Heart left ventricle (tissue), 13 donors: ENCODE data around the gene SLC17A5.

Experiments
- CTCF ChIP-seq, 12 donors: fragments of 200-600 bp; sonication (generic) in 4 of 12; IDR thresholded peaks; one replicate each; pipeline versions ENCODE4 v1.5.0 to v1.8.0; 2018 to 2022; ENCODE audit warnings: antibody characterized with exemption in 12 of 12, mild to moderate bottlenecking in 5 of 12
- POLR2A ChIP-seq, 2 donors: fragments of 450-650 bp; IDR thresholded peaks; one replicate each; pipeline ENCODE4 v1.6.1; 2017; ENCODE audit warnings: antibody characterized with exemption in 2 of 2, mild to moderate bottlenecking in 2 of 2, moderate library complexity in 2 of 2
- donor health status: ischemic (EF 13 %, LVEDD 7.1; RV severe dilation, severe dysfunction).
- donor health status: DM: no; HTN: yes; CAD: no.
- donor health status: DM: no; HTN: no; CAD: no.
- donor health status: ischemic (EF 25% LVEDD 6.9; RV normal size, moderate dysfunction).
- donor health status: ischemic (EF 25% LVEDD 5.7; RV mildly dilated, moderate dysfunction).
- donor health status: ischemic (EF 35%, LVEDD 5.7; RV mildly dilated, moderate dysfunction).
- donor health status: nonischemic (EF 11% LVEDD 7.7; RV severe dilation, severe dysfunction).
- donor health status: DM: yes; HTN: yes; CAD: no.
- donor health status: PGD.
- donor health status: ischemic (EF 29% LVEDD 5.4; RV normal size, mild dysfunction).
- donor health status: nonischemic (EF 23%, LVEDD 6.1; RV moderate dilation, normal function).

GRCh38 chr6:73696966-73697655 lies 43.3 kb upstream of the SLC17A5 start:
- TF ChIP-seq CTCF (IDR thresholded peaks at IDR 0.05) (no peak), POLR2A (IDR thresholded peaks at IDR 0.05) (no peak)
